HG03575 (cell line): Measurements from ENCODE around the gene MPC1.

ENCODE experiments used
- ATAC-seq: cut with Tn5 transposase; IDR thresholded peaks from one replicate; pipeline ENCODE4 v1.9.1; 2021; ENCODE audit not compliant: unreplicated experiment, insufficient number of reproducible peaks, low FRiP score; ENCODE audit errors: extremely low read depth

Gene MPC1

DNA sequence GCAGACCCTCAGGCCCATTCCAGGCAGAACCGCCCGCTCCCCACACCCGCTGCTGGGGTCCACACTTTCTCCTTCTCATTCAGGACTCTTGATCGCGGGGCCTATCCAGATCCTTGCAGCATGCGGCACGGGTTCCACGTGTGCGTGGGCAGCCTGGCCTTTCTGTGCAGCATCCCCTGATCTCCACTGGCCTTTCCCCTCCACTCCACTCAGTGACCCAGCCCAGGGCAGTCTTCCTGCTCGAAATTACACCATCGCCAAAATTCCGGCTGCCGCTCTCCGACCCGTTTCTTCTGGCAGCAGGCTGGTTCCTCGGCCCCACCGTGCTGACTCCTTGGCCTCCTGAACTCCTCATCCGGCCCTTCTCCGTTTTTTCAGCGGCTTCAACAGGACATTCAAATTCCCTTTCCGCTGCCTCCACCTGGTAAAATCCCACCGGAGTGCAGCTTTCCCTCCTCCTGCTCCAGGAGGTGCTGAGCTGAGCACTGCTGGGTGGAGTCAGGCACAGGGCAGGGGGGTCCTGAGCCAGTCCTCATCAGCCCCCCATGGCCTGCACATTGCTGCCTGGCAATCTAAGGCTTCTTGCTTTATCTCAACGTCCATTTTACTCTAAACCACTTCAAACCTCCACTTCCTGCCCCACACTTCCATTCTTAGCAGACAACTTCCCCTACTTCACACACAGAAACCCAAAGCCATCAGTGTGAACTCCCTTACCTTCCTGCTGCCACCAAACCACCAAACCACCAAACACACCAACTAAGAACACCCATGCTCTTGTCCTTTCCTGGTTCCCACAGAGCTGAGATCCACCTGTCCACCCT is 49.4 kb downstream of the MPC1 start:
- peak; percentile 55 for ATAC-seq

DNA sequence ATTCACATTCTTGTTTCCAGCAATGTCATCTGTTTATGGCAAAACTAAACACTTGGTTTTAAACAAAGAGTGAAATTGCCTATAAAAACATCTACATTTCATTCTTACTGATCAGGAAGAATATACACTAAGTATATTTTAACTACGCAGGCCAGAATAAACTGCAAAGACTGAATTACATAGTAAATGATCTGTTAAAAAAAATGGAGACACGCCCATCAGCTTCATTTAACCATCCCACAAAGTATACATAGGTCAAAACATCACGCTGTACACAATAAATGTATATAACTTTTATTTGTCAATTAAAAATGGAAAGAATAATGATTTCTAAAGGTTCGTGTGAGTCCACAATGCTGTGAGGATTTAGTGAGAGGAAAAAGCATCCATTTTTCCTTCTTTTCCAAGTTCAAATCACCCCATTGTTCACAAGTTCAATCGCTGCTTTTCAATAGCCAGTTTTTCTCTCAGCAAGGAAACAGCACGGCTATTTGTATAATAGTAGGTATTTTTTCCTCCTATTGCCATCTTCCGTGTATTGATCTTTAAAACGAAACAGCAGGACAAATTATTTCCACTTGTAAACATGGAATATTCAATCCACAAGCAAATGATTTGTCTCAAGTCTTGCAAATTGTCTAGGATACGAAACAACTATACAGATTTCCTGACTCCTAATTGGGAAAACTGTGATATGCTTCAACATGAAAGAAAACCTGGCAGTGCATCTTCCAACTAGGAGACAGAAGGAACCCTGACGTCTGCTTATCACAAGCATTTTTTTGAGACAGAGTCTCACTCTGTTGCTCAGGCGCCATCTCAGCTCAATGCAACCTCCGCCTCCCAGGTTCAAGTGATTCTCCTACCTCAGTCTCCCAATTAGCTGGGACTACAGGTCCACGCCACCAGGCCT is 51.0 kb downstream of the MPC1 start:
- no peak for ATAC-seq

DNA sequence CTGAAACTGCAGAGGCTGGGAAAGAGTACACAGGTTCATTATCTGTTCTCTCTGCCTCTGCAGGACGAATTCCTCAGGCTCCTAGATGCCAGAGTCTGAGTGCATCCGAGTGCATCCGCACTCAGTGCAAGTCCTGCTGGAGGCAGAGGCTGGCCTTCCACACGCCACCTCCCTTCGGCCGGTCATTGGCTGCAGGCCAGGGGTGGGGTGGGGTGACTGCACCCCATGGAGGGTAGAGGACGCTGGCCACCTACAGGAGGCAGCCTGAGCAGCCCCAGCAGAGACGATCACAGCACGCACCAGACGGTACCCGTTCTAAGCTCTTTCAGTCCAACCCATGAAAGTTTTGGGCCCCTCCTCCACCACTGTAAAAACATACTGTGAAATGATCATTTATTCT is 52.1 kb downstream of the MPC1 start:
- ATAC-seq: no peak

DNA sequence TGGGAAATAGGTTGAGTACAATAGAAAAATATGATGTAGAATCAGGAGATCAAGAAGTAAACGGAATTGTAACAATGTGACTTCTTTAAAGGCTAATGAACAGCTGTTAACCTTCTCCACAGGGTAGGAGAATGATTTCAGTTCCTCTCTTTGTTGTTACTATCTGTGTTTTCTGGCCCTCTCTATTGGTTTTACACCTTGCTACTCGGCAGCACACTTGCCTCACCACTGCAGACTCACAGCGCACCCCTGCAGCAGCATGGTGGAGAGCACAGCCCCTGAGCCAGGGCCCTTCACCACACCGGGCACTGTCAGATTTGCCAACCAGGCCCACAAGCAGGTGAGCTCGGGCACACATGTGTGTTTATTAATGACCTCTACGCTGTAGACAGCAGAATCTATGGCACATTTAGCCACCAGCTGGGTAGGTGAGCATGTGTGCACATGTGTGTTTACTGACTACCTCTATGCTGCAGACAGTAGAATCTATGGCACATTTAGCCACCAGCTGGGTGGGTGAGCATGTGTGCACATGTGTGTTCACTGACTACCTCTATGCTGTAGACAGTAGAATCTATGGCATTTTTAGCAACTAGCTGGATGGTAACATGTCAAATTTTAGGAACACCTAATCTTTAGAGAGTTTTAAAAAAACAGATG is 57.2 kb downstream of the MPC1 start:
- peak; percentile 43 for ATAC-seq

DNA sequence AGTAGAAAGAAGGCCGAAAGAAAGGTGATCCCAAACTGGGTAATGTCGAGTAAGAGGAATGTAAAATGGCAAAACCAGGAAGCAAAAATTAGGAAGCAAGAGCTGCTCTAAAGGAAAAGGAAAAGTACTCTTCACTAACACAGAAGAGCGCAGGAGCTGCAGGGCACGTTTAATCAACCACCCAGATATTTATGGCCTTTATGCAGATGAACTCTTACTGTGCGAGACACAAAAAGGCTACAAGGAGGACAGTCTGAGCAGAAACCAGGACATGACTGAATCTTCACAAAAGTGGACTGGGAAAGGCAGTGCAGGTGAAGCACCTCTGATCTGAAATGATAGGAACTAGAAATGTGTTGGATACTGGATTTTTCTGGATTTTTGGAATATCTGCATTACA is 59.3 kb downstream of the MPC1 start:
- no peak for ATAC-seq

DNA sequence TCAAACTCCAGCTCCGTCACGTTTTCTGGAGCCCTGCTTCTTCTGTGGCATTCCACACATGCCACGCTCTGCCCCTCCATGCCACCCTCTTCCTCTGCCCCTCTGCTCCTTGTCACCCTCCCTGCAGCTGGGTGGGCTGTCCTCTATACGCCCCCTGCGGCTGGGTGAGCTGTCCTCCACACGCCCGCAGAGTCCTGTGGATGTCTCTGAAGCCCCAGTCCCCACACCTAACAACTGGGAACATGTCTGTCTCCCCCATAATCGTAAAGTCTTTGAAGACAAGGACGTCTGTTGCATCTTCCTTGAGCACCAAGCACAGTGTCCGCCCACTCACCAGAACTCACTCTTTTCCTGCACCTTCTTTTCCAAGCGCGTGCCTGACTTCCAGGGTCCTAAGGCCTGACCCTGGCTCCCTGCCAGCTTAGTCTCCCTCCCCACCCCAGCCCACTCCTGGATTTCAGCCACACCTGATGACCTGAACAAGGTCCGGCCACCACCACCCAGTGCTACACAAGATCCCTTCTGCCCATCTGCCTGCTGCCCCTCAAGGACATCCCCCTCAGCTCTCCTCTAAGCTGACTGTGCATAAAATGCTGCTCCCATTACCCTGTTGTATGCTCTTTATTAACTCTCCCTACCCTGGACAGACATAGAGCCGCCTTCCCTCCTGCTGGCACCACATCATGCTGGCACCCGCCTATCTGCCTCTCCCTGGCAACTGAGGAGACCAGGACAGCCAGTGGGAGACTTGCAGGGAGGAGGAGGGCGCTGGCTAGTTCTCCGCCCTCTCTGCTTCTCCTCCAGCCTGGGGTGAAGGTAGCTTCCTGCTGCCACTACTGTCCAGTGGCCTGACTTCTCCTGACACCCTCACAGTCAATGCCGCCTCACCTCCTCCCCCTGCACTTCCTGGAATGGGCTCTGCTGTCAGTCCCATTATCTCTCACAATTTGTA is 63.8 kb downstream of the MPC1 start:
- no peak for ATAC-seq

DNA sequence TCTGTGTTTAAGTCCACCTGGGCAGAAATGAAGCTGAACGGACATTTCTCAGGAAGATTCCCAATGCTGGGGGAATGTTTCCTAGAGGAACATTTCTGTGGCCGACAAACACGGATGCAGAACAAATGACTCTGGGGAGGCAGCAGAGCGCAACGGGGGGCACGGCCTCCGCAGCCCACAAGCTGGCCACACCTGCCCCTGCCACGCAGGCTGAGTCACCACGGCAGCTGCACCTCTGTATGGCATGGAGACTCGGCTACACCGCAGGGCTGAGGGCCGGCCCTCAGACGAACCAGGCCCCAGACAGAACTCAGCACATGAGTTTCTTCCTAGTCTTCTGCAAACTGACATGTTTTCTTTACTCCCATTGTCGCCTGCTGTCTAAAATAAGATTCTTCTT is 64.5 kb downstream of the MPC1 start:
- ATAC-seq: no peak

DNA sequence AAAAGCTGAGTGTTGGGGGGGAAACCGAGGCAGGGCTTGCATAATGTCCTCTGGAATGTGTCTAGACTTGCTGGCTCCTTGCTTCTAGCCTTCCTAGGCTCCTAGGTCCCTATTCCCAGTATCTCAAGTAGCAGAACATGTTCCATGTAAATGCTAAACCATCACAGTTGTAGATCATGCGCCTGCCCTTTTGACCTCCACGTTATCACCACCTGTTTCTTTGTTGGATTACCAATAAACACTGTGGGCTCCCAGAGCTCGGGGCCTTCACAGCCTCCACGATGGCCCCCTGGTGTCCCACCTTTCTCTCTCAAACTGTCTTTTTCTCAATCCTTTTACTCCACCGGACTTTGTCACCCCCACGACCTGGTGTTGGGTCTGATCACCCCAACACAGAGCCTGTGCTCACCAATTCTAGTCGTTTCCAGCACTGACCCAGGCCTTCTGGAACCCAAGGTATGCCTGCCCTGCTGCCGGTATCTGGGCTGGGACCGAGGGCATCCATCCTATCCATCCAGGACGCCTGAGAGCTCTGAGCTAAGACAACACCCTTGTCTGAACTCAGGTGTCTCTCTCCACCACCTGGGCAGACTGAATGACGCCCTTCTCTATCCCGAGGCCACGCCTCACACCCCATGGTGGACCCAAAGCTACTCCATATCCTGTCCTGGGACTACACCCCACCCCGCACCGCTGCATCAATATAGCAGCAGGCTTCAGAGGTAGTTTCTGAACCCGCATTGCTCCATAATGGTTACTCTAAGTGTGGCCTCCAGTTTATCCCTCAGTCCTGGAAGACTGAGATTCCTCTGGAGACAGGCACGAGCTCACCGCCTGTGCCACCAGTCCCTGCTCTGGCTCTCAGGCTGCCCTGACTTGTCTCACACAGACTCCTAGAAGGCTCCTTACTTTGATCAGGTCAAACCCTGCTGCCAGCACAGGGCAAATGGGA is 65.2 kb downstream of the MPC1 start:
- no peak for ATAC-seq

DNA sequence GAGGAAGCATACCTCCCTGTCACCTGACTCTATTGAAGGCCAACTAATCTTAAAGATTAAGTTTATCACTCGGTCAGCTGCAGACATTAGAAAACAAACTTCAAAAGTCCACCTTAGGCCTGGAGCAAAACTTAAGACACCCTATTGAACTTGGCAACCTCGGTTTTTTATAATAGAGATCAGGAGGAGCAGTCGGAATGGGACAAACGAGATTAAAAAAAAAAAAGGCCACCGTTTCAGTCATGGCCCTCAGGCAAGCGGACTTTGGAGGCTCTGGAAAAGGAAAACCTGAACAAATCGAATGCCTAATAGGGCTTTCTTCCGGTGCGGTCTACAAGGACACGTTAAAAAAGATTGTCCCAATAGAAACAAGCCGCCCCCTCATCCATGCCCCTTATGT is 67.3 kb downstream of the MPC1 start:
- ATAC-seq: no peak
